Vagina (tissue), 2 donors: ENCODE measurements around the gene BPTF. TPM values are rescaled to one million over a fixed set of nuclear protein-coding genes. Genes with fewer than 3 reads are reported as not detected.

Source experiments
- DNase-seq, 2 donors: peaks; one replicate each; pipeline ENCODE4 v3.0.0-alpha.2; 2017; ENCODE audit errors: extremely low spot score in 2 of 2
- H3K27ac ChIP-seq: fragments of 200-600 bp; sonication (generic); one replicate; pipeline ENCODE4 v1.5.1; 2019
- H3K27me3 ChIP-seq: fragments of 200-600 bp; sonication (generic); one replicate; pipeline ENCODE4 v1.5.1; 2019
- H3K36me3 ChIP-seq, 2 donors: fragments of 200-600 bp; sonication (generic); one replicate each; pipeline ENCODE4 v1.5.1; 2017 to 2019
- H3K4me1 ChIP-seq: fragments of 200-600 bp; sonication (generic); one replicate; pipeline ENCODE4 v1.5.1; 2019
- H3K4me3 ChIP-seq, 2 donors: fragments of 200-600 bp; sonication (generic); 1 replicate in 1 of 2; 2 replicates in 1 of 2; pipeline ENCODE4 v1.5.1; 2016 to 2019
- H3K9me3 ChIP-seq: fragments of 200-600 bp; sonication (generic); one replicate; pipeline ENCODE4 v1.5.1; 2019
- POLR2A ChIP-seq, 2 donors: fragments of 450-650 bp; IDR thresholded peaks; one replicate each; pipeline ENCODE4 v1.6.1; 2017; ENCODE audit warnings: antibody characterized with exemption in 2 of 2, mild to moderate bottlenecking in 2 of 2, moderate library complexity in 2 of 2
- POLR2AphosphoS5 ChIP-seq, 2 donors: sonication (generic); formaldehyde crosslinking; IDR thresholded peaks; one replicate each; pipeline ENCODE4 v1.9.0; 2017; ENCODE audit warnings: antibody characterized with exemption in 2 of 2, mild to moderate bottlenecking in 2 of 2, low read depth in 1 of 2; ENCODE audit not compliant: insufficient read depth in 1 of 2
- intact Hi-C: fragments of 100-400 bp; cut with DNase I; formaldehyde crosslinking; loops from one replicate; pipeline ENCODE4 v1.15.1; 2023
- total RNA-seq: library from RNA; depleted of rRNA; stranded (reverse); fragments of >200 nt; gene quantifications from one replicate; pipeline ENCODE4 v1.2.3, GENCODE V29; 2016
- TF ChIP-seq, protein P1 (sequence below), 3 experiments: fragments of 450-650 bp in 2 of 3; fragments of 200-600 bp in 1 of 3; sonication (generic) in 1 of 3; IDR thresholded peaks; one replicate each; pipeline ENCODE4 v1.5.1; 2017 to 2019; ENCODE audit warnings: antibody characterized with exemption in 3 of 3, mild to moderate bottlenecking in 2 of 3, moderate library complexity in 2 of 3

The BPTF gene
- total RNA-seq, 1 donor from 2014 or later, result 146 TPM

- no peak for DNase-seq
- Histone ChIP-seq H3K4me3 (no peak overlapping the region), H3K4me1 (peaks cover 68% of the 10 kb centered on the region), H3K9me3 (no peaks in the 10 kb centered on the region), H3K36me3 (no peaks in the 10 kb centered on the region), H3K27ac (no peak overlapping the region), H3K27me3 (no peaks in the 10 kb centered on the region)
- TF ChIP-seq POLR2A (IDR thresholded peaks at IDR 0.05) (no peak), POLR2AphosphoS5 (IDR thresholded peaks at IDR 0.05; ENCODE audit: insufficient read depth in 1 of 2, low read depth in 1 of 2) (no peak)
- TF ChIP-seq, protein P1, sequence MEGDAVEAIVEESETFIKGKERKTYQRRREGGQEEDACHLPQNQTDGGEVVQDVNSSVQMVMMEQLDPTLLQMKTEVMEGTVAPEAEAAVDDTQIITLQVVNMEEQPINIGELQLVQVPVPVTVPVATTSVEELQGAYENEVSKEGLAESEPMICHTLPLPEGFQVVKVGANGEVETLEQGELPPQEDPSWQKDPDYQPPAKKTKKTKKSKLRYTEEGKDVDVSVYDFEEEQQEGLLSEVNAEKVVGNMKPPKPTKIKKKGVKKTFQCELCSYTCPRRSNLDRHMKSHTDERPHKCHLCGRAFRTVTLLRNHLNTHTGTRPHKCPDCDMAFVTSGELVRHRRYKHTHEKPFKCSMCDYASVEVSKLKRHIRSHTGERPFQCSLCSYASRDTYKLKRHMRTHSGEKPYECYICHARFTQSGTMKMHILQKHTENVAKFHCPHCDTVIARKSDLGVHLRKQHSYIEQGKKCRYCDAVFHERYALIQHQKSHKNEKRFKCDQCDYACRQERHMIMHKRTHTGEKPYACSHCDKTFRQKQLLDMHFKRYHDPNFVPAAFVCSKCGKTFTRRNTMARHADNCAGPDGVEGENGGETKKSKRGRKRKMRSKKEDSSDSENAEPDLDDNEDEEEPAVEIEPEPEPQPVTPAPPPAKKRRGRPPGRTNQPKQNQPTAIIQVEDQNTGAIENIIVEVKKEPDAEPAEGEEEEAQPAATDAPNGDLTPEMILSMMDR (IDR thresholded peaks at IDR 0.05), result no peak
- intact Hi-C loops, result loop anchor here (5.0 kb wide), 1 partner anchor 462 kb away; the partner anchor contains the start of gene PSMD12
Measured at GRCh38 chr17:67829331-67829730, 4.0 kb downstream of the BPTF start.

DNA sequence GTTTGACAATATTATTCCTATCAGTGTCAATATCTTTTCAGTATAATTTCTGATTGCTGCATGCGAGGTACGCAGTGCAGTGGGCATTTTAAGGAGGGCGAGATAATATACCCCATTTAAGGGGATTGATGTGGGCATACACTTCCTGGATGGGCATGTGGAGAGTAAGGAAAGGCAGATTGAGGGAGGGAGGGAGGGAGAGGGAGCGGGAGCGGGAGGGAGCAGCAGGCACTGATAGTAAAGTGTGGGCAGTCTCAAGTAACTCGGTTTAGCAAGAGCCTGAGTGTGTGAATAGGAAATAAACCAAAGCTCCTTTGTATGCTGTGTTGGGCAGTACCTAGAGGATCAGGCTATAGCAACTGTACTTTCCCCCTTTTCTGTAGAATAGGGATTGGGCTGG, 5.1 kb downstream of the BPTF start:
- TF ChIP-seq POLR2AphosphoS5 (IDR thresholded peaks at IDR 0.05; ENCODE audit: insufficient read depth in 1 of 2, low read depth in 1 of 2) (no peak), POLR2A (IDR thresholded peaks at IDR 0.05) (no peak)
- TF ChIP-seq, protein P1 (IDR thresholded peaks at IDR 0.05), result no peak
- no peak for DNase-seq
- no peaks in the 10 kb centered on the region for H3K9me3 ChIP-seq
- no peak overlapping the region for H3K4me3 ChIP-seq
- no peaks in the 10 kb centered on the region for H3K27me3 ChIP-seq
- H3K27ac ChIP-seq, result no peak overlapping the region
- no peaks in the 10 kb centered on the region for H3K36me3 ChIP-seq
- intact Hi-C loops, result no loop called here
- peaks cover 71% of the 10 kb centered on the region for H3K4me1 ChIP-seq

DNA sequence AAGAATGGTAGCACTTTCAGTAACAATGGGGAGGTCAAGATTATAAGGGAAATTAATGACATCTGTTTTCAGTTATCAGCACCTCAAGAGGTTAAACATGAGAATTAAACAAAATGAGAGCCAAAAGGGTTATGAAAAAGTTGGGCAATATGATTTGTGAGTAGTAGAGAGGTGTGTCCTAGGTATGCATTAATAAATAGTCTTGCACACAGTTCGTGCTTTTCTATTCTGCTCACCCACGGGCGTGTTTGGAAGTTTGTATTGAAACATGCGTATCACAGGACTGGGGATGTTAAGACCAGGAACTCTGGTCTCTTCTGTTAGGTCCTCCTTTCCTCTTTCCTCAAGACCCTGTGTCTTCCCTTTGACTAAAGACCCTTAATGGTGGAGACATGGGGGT, 6.0 kb downstream of the BPTF start:
- Histone ChIP-seq H3K27me3 (no peaks in the 10 kb centered on the region), H3K36me3 (no peaks in the 10 kb centered on the region), H3K4me1 (peaks cover 79% of the 10 kb centered on the region), H3K27ac (no peak overlapping the region), H3K4me3 (no peak overlapping the region), H3K9me3 (no peaks in the 10 kb centered on the region)
- no peak for DNase-seq
- intact Hi-C loops, result no loop called here
- TF ChIP-seq, protein P1 (IDR thresholded peaks at IDR 0.05), result no peak
- TF ChIP-seq POLR2A (IDR thresholded peaks at IDR 0.05) (no peak), POLR2AphosphoS5 (IDR thresholded peaks at IDR 0.05; ENCODE audit: insufficient read depth in 1 of 2, low read depth in 1 of 2) (no peak)

DNA sequence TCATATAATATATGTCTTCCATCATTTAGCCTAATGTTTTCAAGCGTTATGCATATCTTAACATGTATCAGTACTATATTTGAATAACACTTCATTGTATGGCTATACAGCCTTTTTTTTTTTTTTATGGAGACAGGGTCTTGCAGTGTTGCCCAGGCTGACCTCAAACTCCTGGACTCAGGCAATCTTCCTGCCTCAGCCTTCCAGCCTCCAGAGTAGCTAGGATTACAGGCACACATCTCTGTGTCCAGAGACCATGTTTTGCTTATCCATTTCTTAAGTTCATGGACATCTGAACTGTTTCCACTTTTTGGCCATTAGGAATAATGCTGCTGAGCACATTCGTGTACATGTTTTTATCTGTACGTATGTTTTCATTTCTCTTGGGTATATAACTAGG, 7.8 kb downstream of the BPTF start:
- no peaks in the 10 kb centered on the region for H3K27me3 ChIP-seq
- H3K4me1 ChIP-seq, result peaks cover 80% of the 10 kb centered on the region
- H3K27ac ChIP-seq, result no peak overlapping the region
- no peak for TF ChIP-seq POLR2AphosphoS5 (IDR thresholded peaks at IDR 0.05; ENCODE audit: insufficient read depth in 1 of 2, low read depth in 1 of 2)
- TF ChIP-seq POLR2A (IDR thresholded peaks at IDR 0.05), result no peak
- TF ChIP-seq, protein P1 (IDR thresholded peaks at IDR 0.05), result no peak
- no peaks in the 10 kb centered on the region for H3K9me3 ChIP-seq
- intact Hi-C loops, result no loop called here
- no peak overlapping the region for H3K4me3 ChIP-seq
- DNase-seq, result no peak
- no peaks in the 10 kb centered on the region for H3K36me3 ChIP-seq

GRCh38 chr17:67833946-67834631, 8.8 kb downstream of the BPTF start:
- no peak for DNase-seq
- H3K27me3 ChIP-seq, result no peaks in the 10 kb centered on the region
- intact Hi-C loops, result no loop called here
- H3K9me3 ChIP-seq, result no peaks in the 10 kb centered on the region
- no peak overlapping the region for H3K27ac ChIP-seq
- peaks cover 70% of the 10 kb centered on the region for H3K4me1 ChIP-seq
- no peaks in the 10 kb centered on the region for H3K36me3 ChIP-seq
- H3K4me3 ChIP-seq, result no peak overlapping the region
- TF ChIP-seq POLR2A (IDR thresholded peaks at IDR 0.05) (no peak), POLR2AphosphoS5 (IDR thresholded peaks at IDR 0.05; ENCODE audit: insufficient read depth in 1 of 2, low read depth in 1 of 2) (no peak)
- TF ChIP-seq, protein P1 (IDR thresholded peaks at IDR 0.05), result no peak
